HepG2 (cell line): Measurements from ENCODE around the gene KAT6B. TPM values are rescaled to one million over a fixed set of nuclear protein-coding genes. Genes with fewer than 3 reads are reported as not detected.

Experiments
- AGO1 ChIP-seq: fragments of 200-400 bp; formaldehyde crosslinking; IDR thresholded peaks from 2 replicates; pipeline ENCODE4 v1.6.1; 2017; ENCODE audit warnings: mild to moderate bottlenecking, low read depth, low read length, moderate library complexity; ENCODE audit not compliant: poor library complexity, severe bottlenecking
- CC2D1A ChIP-seq: sonication (generic); formaldehyde crosslinking; IDR thresholded peaks from 2 replicates; pipeline ENCODE4 v1.8.1; 2023; ENCODE audit warnings: mild to moderate bottlenecking, missing genetic modification reagents
- DPF2 ChIP-seq: sonication (generic); formaldehyde crosslinking; IDR thresholded peaks from 2 replicates; pipeline ENCODE4 v1.4.0; 2020; ENCODE audit warnings: mild to moderate bottlenecking, low read depth, missing genetic modification reagents, borderline replicate concordance
- GATA4 ChIP-seq: sonication (generic); IDR thresholded peaks from 2 replicates; pipeline ENCODE4 v1.6.1; 2016; ENCODE audit warnings: antibody characterized with exemption, low read depth, borderline replicate concordance
- GLI4 ChIP-seq: sonication (generic); formaldehyde crosslinking; IDR thresholded peaks from 2 replicates; pipeline ENCODE4 v1.5.1; 2020; ENCODE audit warnings: missing genetic modification reagents, mild to moderate bottlenecking, moderate library complexity, borderline replicate concordance
- HNF4G ChIP-seq, 2 experiments: sonication (generic) in 1 of 2; formaldehyde crosslinking in 1 of 2; IDR thresholded peaks; 2 replicates each; pipeline versions ENCODE4 v1.4.0 to v1.6.1; 2011 to 2020; ENCODE audit warnings: borderline replicate concordance in 2 of 2, low read depth in 2 of 2, mild to moderate bottlenecking in 2 of 2, low read length in 1 of 2, missing genetic modification reagents in 1 of 2, moderate library complexity in 1 of 2
- HNRNPLL ChIP-seq: fragments of 200-400 bp; formaldehyde crosslinking; IDR thresholded peaks from 2 replicates; pipeline ENCODE4 v1.6.1; 2017; ENCODE audit warnings: mild to moderate bottlenecking, low read depth, low read length; ENCODE audit not compliant: poor library complexity, severe bottlenecking
- HOXA5 ChIP-seq: sonication (generic); formaldehyde crosslinking; IDR thresholded peaks from 2 replicates; pipeline ENCODE4 v1.4.0; 2020; ENCODE audit warnings: missing genetic modification reagents
- IRX3 ChIP-seq: sonication (generic); formaldehyde crosslinking; IDR thresholded peaks from 2 replicates; pipeline ENCODE4 v1.8.1; 2023; ENCODE audit warnings: mild to moderate bottlenecking, low read depth, missing genetic modification reagents, borderline replicate concordance
- KLF15 ChIP-seq: sonication (generic); formaldehyde crosslinking; IDR thresholded peaks from 2 replicates; pipeline ENCODE4 v1.8.1; 2023; ENCODE audit warnings: borderline replicate concordance, mild to moderate bottlenecking, inconsistent platforms, missing genetic modification reagents, mixed read lengths
- MAFG ChIP-seq: sonication (generic); formaldehyde crosslinking; IDR thresholded peaks from 2 replicates; pipeline ENCODE4 v1.5.1; 2020; ENCODE audit warnings: mild to moderate bottlenecking, missing genetic modification reagents
- NFE2 ChIP-seq: sonication (generic); formaldehyde crosslinking; IDR thresholded peaks from 2 replicates; pipeline ENCODE4 v1.4.0; 2020; ENCODE audit warnings: missing genetic modification reagents
- PTBP1 ChIP-seq: fragments of 200-400 bp; formaldehyde crosslinking; IDR thresholded peaks from 2 replicates; pipeline ENCODE4 v1.6.1; 2018; ENCODE audit warnings: low read length, low read depth; ENCODE audit not compliant: poor library complexity, severe bottlenecking
- SMAD1 ChIP-seq: sonication (generic); formaldehyde crosslinking; IDR thresholded peaks from 2 replicates; pipeline ENCODE4 v1.4.0; 2020; ENCODE audit warnings: missing genetic modification reagents, low read depth, mild to moderate bottlenecking, borderline replicate concordance
- SP5 ChIP-seq: IDR thresholded peaks from 2 replicates; pipeline ENCODE4 v1.6.1; 2016; ENCODE audit warnings: low read depth, borderline replicate concordance
- TCF12 ChIP-seq, 2 experiments: fragments of 450-650 bp in 1 of 2; sonication (generic) in 1 of 2; formaldehyde crosslinking in 1 of 2; IDR thresholded peaks; 2 replicates each; pipeline versions ENCODE4 v1.6.1 to v1.8.0; 2017 to 2022; ENCODE audit warnings: antibody characterized with exemption in 1 of 2, mild to moderate bottlenecking in 1 of 2, missing genetic modification reagents in 1 of 2, moderate library complexity in 1 of 2
- TP53 ChIP-seq: sonication (generic); formaldehyde crosslinking; conservative IDR thresholded peaks from 2 replicates; pipeline ENCODE4 v1.4.0; 2020; ENCODE audit warnings: missing genetic modification reagents
- ZNF317 ChIP-seq: sonication (generic); formaldehyde crosslinking; IDR thresholded peaks from 2 replicates; pipeline ENCODE4 v1.5.0; 2020; ENCODE audit warnings: mild to moderate bottlenecking, missing genetic modification reagents
- ZNF563 ChIP-seq: sonication (generic); formaldehyde crosslinking; IDR thresholded peaks from 2 replicates; pipeline ENCODE4 v1.8.0; 2022; ENCODE audit warnings: mild to moderate bottlenecking, moderate library complexity, missing genetic modification reagents
- ZNF607 ChIP-seq: sonication (generic); formaldehyde crosslinking; IDR thresholded peaks from 2 replicates; pipeline ENCODE4 v1.5.1; 2020; ENCODE audit warnings: missing genetic modification reagents, mild to moderate bottlenecking, borderline replicate concordance
- ZNF644 ChIP-seq: IDR thresholded peaks from 2 replicates; pipeline ENCODE4 v1.6.1; 2016; ENCODE audit warnings: low read depth
- ZNF777 ChIP-seq: sonication (generic); formaldehyde crosslinking; IDR thresholded peaks from 2 replicates; pipeline ENCODE4 v1.4.0; 2020; ENCODE audit warnings: missing genetic modification reagents
- ZNF83 ChIP-seq: sonication (generic); formaldehyde crosslinking; IDR thresholded peaks from 2 replicates; pipeline ENCODE4 v1.4.0; 2020; ENCODE audit warnings: missing genetic modification reagents, mild to moderate bottlenecking, borderline replicate concordance
- polyA plus RNA-seq, 8 experiments: library from polyadenylated mRNA; depleted of rRNA in 3 of 8; stranded (reverse) in 7 of 8; unstranded in 1 of 8; fragments of >200 nt; fragmentation: Illumina TruSeq in 4 of 8; extraction: Trizol in 4 of 8; gene quantifications; 2 replicates each; pipeline versions ENCODE4 v1.2.1 to v1.2.3, GENCODE V29; 2011 to 2016; ENCODE audit warnings: low read depth in 4 of 8, missing spikeins in 1 of 8, mixed read lengths in 1 of 8; ENCODE audit not compliant: insufficient read depth in 1 of 8
- total RNA-seq, 5 experiments: library from RNA; depleted of rRNA; stranded (reverse); fragments of >200 nt; fragmentation: Illumina TruSeq; extraction: Trizol; gene quantifications; 2 replicates each; pipeline ENCODE4 v1.2.3, GENCODE V29; 2016; ENCODE audit warnings: low read depth in 1 of 5
- TF ChIP-seq, protein P1 (sequence below): sonication (generic); formaldehyde crosslinking; IDR thresholded peaks from 2 replicates; pipeline ENCODE4 v1.8.0; 2022; ENCODE audit warnings: low read depth, missing genetic modification reagents
- TF ChIP-seq, protein P2 (sequence below): sonication (generic); formaldehyde crosslinking; IDR thresholded peaks from 2 replicates; pipeline ENCODE4 v1.5.0; 2020; ENCODE audit warnings: mild to moderate bottlenecking, missing genetic modification reagents, borderline replicate concordance
- TF ChIP-seq, protein P3 (sequence below): IDR thresholded peaks from 2 replicates; pipeline ENCODE4 v1.6.1; 2012; ENCODE audit warnings: inconsistent platforms

The KAT6B gene
- total and polyA plus RNA-seq, 2 of the 13 experiments (the other 11 are each of a cell fraction or from before 2014, with no cell fraction given): 3.0 to 9.5 TPM

DNA sequence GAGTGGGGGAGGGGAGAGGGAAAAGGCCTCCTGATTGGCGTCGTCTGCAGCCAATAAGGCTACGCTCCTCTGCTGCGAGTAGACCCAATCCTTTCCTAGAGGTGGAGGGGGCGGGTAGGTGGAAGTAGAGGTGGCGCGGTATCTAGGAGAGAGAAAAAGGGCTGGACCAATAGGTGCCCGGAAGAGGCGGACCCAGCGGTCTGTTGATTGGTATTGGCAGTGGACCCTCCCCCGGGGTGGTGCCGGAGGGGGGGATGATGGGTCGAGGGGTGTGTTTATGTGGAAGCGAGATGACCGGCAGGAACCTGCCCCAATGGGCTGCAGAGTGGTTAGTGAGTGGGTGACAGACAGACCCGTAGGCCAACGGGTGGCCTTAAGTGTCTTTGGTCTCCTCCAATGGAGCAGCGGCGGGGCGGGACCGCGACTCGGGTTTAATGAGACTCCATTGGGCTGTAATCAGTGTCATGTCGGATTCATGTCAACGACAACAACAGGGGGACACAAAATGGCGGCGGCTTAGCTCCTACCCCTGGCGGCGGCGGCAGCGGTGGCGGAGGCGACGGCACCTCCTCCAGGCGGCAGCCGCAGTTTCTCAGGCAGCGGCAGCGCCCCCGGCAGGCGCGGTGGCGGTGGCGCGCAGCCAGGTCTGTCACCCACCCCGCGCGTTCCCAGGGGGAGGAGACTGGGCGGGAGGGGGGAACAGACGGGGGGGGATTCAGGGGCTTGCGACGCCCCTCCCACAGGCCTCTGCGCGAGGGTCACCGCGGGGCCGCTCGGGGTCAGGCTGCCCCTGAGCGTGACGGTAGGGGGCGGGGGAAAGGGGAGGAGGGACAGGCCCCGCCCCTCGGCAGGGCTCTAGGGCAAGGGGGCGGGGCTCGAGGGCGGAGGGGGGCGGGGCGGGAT is at the start of gene KAT6B (continued):
- TF ChIP-seq ZNF563 (no peak), PTBP1 (no peak), HNRNPLL (peak; percentile 23), KLF15 (CRISPR knock-in tag) (no peak), SP5 (peak; percentile 17; the same call in 1 of the 2 replicates), SMAD1 (no peak), MAFG (CRISPR knock-in tag) (no peak), HOXA5 (CRISPR knock-in tag) (no peak; the same call in 1 of the 2 replicates), ZNF83 (CRISPR knock-in tag) (no peak), ZNF607 (CRISPR knock-in tag) (no peak), GLI4 (CRISPR knock-in tag) (no peak), CC2D1A (no peak), ZNF644 (CRISPR knock-in tag) (no peak), TP53 (CRISPR knock-in tag) (no peak), GATA4 (no peak), NFE2 (CRISPR knock-in tag) (no peak), ZNF777 (CRISPR knock-in tag) (no peak), AGO1 (peak; percentile 32), TCF12 (IDR thresholded peaks at IDR 0.05) (no peak), TCF12 (CRISPR knock-in tag; IDR thresholded peaks at IDR 0.05) (no peak), ZNF317 (CRISPR knock-in tag) (no peak), IRX3 (no peak), HNF4G (IDR thresholded peaks at IDR 0.05; ENCODE audit: borderline replicate concordance, low read depth, low read length) (no peak), HNF4G (CRISPR knock-in tag; IDR thresholded peaks at IDR 0.05; ENCODE audit: borderline replicate concordance, low read depth) (no peak), DPF2 (no peak)
- TF ChIP-seq, protein P1, sequence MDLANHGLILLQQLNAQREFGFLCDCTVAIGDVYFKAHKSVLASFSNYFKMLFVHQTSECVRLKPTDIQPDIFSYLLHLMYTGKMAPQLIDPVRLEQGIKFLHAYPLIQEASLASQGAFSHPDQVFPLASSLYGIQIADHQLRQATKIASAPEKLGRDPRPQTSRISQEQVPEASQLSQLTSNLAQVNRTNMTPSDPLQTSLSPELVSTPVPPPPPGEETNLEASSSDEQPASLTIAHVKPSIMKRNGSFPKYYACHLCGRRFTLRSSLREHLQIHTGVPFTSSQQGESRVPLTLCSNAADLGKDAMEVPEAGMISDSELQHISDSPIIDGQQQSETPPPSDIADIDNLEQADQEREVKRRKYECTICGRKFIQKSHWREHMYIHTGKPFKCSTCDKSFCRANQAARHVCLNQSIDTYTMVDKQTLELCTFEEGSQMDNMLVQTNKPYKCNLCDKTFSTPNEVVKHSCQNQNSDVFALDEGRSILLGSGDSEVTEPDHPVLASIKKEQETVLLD (CRISPR knock-in tag): 0 out of 2 replicates have a peak, but pooled peaks have one; percentile 3
- TF ChIP-seq, protein P2, sequence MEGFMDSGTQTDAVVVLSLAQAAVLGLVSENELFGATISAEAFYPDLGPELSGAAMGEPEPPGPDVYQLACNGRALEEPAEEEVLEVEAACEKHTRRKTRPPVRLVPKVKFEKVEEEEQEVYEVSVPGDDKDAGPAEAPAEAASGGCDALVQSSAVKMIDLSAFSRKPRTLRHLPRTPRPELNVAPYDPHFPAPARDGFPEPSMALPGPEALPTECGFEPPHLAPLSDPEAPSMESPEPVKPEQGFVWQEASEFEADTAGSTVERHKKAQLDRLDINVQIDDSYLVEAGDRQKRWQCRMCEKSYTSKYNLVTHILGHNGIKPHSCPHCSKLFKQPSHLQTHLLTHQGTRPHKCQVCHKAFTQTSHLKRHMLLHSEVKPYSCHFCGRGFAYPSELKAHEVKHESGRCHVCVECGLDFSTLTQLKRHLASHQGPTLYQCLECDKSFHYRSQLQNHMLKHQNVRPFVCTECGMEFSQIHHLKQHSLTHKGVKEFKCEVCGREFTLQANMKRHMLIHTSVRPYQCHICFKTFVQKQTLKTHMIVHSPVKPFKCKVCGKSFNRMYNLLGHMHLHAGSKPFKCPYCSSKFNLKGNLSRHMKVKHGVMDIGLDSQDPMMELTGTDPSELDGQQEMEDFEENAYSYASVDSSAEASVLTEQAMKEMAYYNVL: no peak
- TF ChIP-seq, protein P3, sequence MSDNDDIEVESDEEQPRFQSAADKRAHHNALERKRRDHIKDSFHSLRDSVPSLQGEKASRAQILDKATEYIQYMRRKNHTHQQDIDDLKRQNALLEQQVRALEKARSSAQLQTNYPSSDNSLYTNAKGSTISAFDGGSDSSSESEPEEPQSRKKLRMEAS: peak; percentile 27; the same call in 1 of the 2 replicates
